ENCODE measurements around the gene IGFBP4.

Gene IGFBP4

GRCh38 chr17:40490982-40491381, 47.7 kb downstream of the IGFBP4 start:
- DNase-seq (ENCODE audit: low spot score) = no peak

GRCh38 chr17:40491486-40491885, 48.2 kb downstream of the IGFBP4 start:
- no peak for DNase-seq (ENCODE audit: low spot score)

DNA sequence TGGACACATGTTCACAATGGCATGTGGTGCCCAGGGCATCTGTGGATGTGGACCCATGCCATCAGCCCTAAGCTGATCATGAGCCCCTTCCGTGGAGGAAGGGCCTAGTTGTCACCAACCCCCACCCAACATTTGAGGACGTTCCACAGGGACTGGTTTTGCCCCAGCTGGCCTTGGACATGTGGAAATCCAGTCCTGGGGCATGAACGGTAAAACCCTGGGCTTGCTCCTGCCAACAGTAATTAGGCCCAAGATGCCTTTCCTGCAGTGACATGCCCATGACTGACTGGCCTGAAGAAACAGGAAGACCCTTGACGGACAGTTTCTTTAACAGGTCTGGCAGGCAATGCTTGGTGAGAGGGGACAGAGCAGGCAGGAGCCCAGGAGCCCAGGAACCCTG, 50.4 kb downstream of the IGFBP4 start:
- no peak for DNase-seq (ENCODE audit: low spot score)

DNA sequence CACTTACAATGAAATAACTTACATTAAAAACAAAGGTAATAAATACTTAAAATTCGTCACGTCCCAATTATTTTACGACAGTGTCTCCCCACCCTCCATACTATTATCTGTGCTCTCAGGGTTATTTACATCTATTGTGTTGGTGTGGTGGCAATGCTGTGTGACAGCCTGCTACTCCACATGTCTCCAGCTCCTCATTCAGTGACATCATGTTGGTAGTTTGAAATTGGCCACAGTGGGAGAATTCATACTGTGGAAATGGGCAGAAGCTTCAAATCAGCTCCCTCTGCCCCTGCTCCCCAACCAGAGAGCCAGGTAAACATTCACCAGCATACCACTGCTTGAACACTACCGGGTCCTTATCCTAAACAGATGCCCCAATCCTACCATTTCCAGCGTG, 51.9 kb downstream of the IGFBP4 start:
- DNase-seq (ENCODE audit: low spot score) = no peak

GRCh38 chr17:40496170-40496569, 52.9 kb downstream of the IGFBP4 start:
- DNase-seq (ENCODE audit: low spot score) = no peak

DNA sequence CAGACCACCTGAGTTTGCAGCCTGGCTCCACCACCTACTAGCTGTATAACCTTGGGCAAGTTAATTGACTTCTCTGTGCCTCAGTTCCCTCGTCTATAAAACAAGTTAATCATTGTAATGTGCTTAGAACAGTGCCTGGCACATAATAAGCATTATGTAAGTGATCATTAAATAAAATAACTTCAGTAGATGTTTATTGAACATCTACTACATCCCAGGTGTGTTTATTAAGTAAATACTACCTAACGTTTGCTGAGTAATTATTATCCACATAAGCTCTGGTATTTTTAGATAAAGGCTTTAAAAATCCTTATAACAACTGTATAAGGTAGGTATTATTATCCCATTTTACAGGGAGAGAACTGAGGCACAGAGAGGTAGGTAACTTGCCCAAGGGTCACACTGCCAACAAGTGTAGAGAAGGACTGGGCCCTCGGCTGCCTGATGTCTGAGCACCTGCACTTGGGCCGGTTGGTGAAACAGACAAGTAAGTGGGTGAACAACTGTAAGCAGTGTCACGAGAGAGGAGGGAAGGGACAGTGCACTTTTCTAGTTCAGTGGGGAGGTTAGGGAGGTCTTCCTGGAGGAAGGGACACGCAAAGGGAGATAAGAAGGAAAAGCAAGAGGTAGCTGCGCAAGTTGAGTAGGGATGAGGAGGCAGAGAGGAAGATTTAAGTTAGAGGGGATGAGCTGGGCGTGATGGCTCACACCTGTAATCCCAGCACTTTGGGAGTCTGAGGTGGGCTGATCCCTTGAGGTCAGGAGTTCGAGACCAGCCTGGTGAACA, 53.6 kb downstream of the IGFBP4 start:
- no peak for DNase-seq (ENCODE audit: low spot score)

DNA sequence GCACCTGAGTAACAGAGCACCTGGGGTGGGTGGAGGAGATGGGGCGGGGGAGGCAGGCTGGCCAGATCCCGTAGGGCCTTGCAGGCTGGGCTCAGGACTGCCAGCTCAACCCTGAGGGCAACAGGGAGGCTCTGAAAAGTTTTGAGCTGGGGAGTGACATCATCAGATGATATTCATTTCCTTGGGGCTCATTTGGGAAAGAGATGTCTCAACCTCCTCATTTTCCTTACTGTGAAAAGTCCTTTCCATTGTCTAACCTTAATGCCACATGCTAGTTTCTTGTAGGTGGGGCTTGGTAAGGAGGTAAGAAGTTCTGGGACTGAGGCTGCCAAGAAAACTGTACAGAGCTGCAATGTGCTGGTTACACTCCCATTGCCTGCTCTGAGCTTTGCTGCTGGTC, 54.4 kb downstream of the IGFBP4 start:
- no peak for DNase-seq (ENCODE audit: low spot score)

DNA sequence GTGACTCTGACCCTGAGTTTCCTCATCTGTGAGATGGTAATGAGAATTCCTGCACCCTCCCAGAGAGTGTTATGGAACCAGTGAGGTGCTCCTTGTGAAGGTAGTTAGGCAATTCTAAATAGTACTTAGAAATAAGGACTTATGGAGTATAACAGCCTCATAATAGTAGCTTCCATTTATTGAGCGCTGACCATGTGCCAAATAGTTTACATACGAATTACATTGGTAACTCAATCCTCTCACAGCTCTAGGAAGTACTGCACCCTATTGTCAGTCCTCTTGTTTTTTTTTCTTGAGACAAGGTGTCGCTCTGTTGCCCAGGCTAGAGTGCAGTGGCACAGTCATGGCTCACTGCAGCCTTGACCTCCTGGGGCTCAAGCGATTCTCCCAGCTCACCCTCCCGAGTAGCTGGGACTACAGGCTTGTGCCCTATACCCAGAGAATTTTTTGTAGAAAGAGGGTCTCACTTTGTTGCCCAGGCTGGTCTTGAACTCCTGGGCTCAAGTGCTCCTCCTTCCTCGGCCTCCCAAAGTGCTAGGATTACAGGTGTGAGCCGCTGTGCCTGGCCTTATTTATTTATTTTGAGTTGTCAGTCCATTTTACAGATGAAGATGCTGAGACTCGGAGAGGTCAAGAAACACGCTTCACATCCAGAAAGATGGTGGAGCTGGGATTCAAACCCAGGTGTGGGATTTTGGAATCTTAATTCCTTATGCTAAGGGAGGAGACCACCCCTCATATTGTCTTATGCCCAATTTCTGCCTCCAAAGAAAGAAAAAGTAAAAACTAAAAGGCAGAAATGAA, 55.2 kb downstream of the IGFBP4 start:
- no peak for DNase-seq (ENCODE audit: low spot score)

DNA sequence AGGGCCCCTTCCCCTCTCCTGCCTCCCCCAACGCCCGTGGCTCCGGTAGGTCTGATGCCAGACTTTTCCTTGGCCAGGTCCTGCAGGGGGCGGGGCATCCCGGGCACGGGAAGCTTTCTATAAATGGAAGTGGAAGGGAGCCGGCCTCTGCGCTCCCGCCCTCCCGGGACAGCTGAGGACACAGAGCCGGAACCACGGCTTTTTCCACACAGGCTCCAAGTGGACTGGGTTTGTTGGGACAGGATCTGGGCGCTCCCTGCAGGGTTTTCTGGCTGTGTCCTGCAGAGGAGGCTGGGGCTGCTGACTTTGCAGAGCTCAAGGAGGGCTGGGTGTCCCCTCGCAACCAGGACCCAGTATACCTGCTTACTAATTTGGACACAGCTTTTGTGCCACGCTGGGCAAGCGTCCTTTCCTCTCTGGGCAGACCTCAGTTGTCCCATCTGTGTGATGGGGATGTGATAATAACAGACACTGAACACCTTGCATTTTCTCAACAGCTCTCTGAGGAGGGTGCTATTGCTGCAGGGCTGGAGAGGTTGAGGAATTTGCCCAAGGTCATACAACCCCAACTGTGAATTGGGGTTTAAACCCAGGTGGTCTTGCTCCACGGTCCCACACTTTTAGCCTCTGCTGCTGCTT, 56.4 kb downstream of the IGFBP4 start:
- peak; percentile 34 for DNase-seq (ENCODE audit: low spot score)

DNA sequence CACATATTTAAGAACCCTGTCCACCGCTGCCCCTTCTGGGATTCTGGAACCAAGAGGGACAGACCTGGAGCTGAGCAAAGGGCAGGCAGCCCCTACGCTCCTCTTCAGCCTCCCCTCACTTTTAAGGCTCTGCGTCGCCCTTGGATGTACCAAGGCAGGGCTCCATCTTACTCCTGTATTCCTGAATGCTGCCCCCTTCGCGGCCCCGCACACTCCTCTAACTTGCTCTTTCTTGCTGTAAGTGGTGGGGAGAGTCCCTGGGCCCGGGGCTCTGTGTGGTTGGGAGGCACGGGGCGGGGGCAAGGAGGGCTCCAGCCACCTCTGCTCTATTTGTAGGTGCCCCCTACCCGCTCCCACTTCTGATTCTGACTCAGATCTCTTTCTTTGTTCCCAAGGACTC, 56.9 kb downstream of the IGFBP4 start:
- no peak for DNase-seq (ENCODE audit: low spot score)

GRCh38 chr17:40500709-40501108, 57.5 kb downstream of the IGFBP4 start:
- no peak for DNase-seq (ENCODE audit: low spot score)

DNA sequence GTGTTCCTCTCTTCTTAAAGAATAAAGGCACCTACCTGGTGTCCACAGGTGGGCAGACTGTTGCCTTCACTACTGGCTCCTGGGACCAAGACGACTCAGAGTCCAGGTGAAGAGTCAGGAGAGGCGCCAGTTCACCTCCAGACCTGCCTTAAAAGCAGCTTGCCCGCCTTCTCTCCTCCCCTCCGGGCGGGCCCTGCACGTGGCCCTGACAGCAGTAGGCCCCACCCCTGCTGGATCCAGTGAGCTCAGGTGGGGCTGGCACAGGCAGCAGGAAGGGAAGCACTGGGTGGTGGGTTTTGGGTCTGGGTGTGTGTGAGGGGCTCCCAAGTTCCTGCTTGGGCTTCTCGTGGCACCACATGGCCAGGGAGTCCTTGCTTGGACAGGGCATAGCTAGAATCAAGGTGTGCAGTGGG, 58.3 kb downstream of the IGFBP4 start, which contains the start of gene TNS4:
Gene TNS4, minus strand, starts transcription at position 125 of the 413 bp plus-strand sequence. CDS start 5,198 bp downstream, outside the sequence.
- DNase-seq (ENCODE audit: low spot score) = no peak

GRCh38 chr17:40502716-40503115, 59.5 kb downstream of the IGFBP4 start:
- DNase-seq (ENCODE audit: low spot score) = no peak

DNA sequence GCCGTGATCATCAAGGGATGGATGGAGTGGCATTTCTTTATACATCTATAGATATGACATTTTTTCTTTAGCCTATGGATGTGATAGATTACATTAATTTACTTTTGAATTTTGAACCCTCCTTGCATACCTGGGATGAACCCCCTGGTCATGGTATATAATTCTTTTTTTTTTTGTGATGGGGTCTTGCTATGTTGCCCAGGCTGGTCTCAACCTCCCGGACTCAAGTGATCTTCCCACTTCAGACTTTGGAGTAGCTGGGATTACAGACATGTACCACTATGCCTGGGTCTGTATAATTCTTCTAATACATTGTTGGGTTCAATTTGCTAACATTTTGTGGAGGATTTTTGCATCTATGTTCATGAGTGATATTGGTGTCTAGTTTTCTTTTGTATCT, 59.9 kb downstream of the IGFBP4 start:
- DNase-seq (ENCODE audit: low spot score) = no peak

DNA sequence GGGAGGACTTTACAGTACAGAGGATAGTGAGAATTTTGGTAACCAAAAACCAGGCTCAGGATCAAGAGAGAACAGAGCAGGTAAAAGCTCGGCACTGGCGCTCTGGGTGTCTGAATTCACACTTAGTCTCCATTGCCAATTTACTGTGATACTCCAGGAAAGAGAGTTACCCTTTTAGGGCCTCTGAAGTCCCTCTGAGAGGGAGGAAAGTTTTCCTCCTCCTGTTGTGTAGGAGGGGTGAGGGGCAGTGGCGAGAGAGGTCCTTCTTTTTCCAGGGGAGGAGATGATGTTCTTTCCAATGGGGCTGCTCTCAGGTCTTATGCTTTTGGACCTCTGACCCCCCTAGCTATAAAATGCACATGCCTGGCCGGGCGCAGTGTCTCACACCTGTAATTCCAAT, 63.5 kb downstream of the IGFBP4 start:
- DNase-seq (ENCODE audit: low spot score) = no peak
